ENCODE measurements around the gene CAMK2A. TPM values are rescaled to one million over a fixed set of nuclear protein-coding genes. Genes with fewer than 3 reads are reported as not detected.

The CAMK2A gene
- total RNA-seq, 1 donor from 2014 or later = 4.0 TPM

DNA sequence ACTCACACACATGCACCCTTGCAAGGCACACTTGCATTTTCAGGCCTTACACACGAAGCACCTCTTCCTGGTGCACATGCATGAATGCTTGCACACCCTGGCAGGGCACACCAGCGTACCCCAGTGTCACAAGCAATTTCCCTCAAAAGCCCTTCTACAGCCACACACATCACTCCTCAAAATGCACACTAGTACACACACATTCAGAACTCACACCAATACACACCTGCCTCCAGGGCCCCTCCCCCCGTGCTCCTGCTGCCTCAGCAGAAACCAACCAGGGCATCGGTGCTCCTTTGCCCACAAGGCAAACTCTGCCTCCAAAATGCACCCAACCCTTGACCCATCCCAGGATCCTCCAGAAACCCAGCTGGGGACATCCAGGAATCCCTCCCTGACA is 1.2 kb downstream of the CAMK2A start:
- Mint-ChIP-seq H3K27ac (no peak overlapping the region), H3K9me3 (no peaks in the 10 kb centered on the region), H3K4me1 (peaks cover 7% of the 10 kb centered on the region), H3K4me3 (no peak overlapping the region), H3K36me3 (no peaks in the 10 kb centered on the region), H3K27me3 (ENCODE audit: low read depth) (no peaks in the 10 kb centered on the region)
- TF ChIP-seq, protein P1, sequence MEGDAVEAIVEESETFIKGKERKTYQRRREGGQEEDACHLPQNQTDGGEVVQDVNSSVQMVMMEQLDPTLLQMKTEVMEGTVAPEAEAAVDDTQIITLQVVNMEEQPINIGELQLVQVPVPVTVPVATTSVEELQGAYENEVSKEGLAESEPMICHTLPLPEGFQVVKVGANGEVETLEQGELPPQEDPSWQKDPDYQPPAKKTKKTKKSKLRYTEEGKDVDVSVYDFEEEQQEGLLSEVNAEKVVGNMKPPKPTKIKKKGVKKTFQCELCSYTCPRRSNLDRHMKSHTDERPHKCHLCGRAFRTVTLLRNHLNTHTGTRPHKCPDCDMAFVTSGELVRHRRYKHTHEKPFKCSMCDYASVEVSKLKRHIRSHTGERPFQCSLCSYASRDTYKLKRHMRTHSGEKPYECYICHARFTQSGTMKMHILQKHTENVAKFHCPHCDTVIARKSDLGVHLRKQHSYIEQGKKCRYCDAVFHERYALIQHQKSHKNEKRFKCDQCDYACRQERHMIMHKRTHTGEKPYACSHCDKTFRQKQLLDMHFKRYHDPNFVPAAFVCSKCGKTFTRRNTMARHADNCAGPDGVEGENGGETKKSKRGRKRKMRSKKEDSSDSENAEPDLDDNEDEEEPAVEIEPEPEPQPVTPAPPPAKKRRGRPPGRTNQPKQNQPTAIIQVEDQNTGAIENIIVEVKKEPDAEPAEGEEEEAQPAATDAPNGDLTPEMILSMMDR (IDR thresholded peaks at IDR 0.05; ENCODE audit: unreplicated experiment) = no peak
- DNase-seq (ENCODE audit: low spot score in 2 of 2, unreplicated experiment in 2 of 2) = no peak

DNA sequence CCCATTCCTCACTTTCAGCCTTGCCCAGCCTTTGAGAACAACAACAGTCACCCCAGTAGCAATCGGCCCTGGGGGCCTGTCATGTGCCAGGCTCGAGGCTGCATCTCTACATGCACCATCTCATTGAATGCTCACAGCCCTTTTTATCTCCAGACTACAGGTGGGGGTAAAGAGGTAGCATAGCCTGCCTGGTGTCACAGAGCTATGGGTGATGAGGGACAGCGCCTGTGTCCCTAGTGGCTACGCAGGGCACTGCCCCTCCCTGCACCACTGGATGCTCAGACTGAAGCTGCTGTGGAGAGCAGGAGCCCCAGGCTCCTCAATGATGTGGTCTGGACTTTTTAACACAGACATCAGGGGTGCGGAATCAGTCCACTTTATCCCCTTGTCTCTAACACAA is 2.8 kb downstream of the CAMK2A start:
- H3K9me3 Mint-ChIP-seq = no peaks in the 10 kb centered on the region
- TF ChIP-seq, protein P1 (IDR thresholded peaks at IDR 0.05; ENCODE audit: unreplicated experiment) = no peak
- peaks cover 2% of the 10 kb centered on the region for H3K4me1 Mint-ChIP-seq
- H3K36me3 Mint-ChIP-seq = no peaks in the 10 kb centered on the region
- no peak overlapping the region for H3K27ac Mint-ChIP-seq
- DNase-seq (ENCODE audit: low spot score in 2 of 2, unreplicated experiment in 2 of 2) = no peak
- H3K4me3 Mint-ChIP-seq = no peak overlapping the region
- no peaks in the 10 kb centered on the region for H3K27me3 Mint-ChIP-seq (ENCODE audit: low read depth)

DNA sequence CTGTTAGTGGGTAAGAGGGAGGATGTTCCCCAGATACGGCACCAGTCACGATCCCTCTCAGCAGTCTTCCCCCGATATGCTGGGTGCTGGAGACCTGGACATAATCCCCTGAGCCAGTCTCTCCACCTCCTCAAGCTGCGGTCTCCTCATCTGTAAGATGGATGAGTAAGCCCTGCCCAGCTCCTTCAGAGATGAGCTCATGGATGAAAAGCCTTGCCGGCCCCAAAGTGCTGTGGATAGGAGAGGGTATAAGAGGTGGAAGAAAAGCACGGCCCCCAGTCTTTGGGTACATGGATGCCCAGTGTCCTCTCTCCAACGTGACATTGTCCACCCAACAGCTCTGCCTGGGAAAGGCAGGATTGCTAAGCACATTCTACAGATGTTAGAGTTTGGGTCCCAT is 4.5 kb downstream of the CAMK2A start:
- no peaks in the 10 kb centered on the region for H3K9me3 Mint-ChIP-seq
- H3K27ac Mint-ChIP-seq = no peak overlapping the region
- TF ChIP-seq, protein P1 (IDR thresholded peaks at IDR 0.05; ENCODE audit: unreplicated experiment) = no peak
- DNase-seq (ENCODE audit: low spot score in 2 of 2, unreplicated experiment in 2 of 2) = no peak
- no peaks in the 10 kb centered on the region for H3K27me3 Mint-ChIP-seq (ENCODE audit: low read depth)
- no peaks in the 10 kb centered on the region for H3K36me3 Mint-ChIP-seq
- no peak overlapping the region for H3K4me3 Mint-ChIP-seq
- peaks cover 7% of the 10 kb centered on the region for H3K4me1 Mint-ChIP-seq

DNA sequence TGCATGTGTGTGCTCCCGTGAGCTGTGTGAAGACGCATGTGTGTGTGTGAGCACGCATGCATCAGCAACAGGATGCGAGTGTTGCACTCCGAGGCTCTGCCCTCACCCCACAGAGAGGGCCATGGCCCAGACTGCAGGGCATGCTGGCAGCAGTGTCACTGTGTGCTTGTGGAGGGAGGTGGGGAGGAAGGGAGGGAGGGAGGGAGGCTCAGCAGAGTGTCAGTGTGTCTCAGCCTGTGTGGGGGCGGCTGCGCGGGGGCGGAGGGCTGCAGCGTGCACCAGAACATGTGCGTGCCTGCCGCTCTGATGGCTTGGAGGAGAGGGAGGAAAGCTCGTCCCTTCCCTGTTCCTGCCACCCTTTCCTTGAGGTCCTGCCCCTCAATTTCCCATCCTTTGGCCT is 5.3 kb downstream of the CAMK2A start:
- H3K4me1 Mint-ChIP-seq = peaks cover 15% of the 10 kb centered on the region
- no peak overlapping the region for H3K4me3 Mint-ChIP-seq
- H3K27ac Mint-ChIP-seq = no peak overlapping the region
- no peaks in the 10 kb centered on the region for H3K9me3 Mint-ChIP-seq
- TF ChIP-seq, protein P1 (IDR thresholded peaks at IDR 0.05; ENCODE audit: unreplicated experiment) = no peak
- no peaks in the 10 kb centered on the region for H3K27me3 Mint-ChIP-seq (ENCODE audit: low read depth)
- H3K36me3 Mint-ChIP-seq = no peaks in the 10 kb centered on the region
- no peak for DNase-seq (ENCODE audit: low spot score in 2 of 2, unreplicated experiment in 2 of 2)

DNA sequence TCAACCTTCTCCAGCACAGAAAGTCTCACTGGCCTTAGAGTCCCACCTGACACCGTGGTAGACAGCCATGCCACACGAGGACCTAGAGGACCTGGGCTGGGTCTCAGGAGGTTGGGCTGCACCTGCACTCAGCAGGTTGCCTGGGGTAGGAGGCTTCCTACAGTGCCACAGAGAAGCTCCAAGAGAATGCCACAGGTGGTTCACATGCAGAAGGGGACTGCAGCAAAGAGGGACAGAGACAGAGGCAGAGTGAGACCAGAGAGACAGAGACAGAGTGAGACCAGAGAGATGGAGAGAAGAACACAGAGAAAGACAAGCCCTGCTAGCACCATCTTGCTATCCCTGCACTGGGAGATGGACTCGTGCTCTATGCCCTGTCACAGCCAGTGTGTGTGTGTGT is 5.7 kb downstream of the CAMK2A start:
- no peak overlapping the region for H3K27ac Mint-ChIP-seq
- H3K9me3 Mint-ChIP-seq = no peaks in the 10 kb centered on the region
- TF ChIP-seq, protein P1 (IDR thresholded peaks at IDR 0.05; ENCODE audit: unreplicated experiment) = no peak

DNA sequence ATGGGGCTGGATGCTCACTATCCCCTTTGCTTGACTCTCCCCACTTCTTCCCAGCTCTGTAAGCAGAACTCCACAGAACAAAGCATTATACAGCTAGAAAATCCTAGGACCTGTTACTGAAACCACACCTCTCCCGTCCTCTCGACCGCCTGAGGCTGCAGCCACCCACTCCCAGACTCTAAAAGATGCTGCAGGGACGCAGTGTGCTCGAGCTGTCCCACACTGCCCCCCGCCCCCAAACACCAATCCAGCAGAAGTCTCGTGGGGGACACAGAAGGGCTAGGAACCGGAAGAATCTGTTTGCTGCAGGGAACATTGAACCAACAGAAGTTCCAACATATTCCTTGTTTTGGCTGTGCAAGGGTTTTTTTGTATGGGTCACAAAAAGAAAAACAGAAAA is 7.6 kb downstream of the CAMK2A start:
- no peak overlapping the region for H3K4me3 Mint-ChIP-seq
- H3K36me3 Mint-ChIP-seq = no peaks in the 10 kb centered on the region
- no peak for DNase-seq (ENCODE audit: low spot score in 2 of 2, unreplicated experiment in 2 of 2)
- H3K27me3 Mint-ChIP-seq (ENCODE audit: low read depth) = no peaks in the 10 kb centered on the region
- TF ChIP-seq, protein P1 (IDR thresholded peaks at IDR 0.05; ENCODE audit: unreplicated experiment) = no peak
- H3K4me1 Mint-ChIP-seq = peaks cover 25% of the 10 kb centered on the region
- no peak overlapping the region for H3K27ac Mint-ChIP-seq
- no peaks in the 10 kb centered on the region for H3K9me3 Mint-ChIP-seq

More for the DNA sequence above, 5.7 kb downstream of the CAMK2A start:
- H3K4me3 Mint-ChIP-seq = no peak overlapping the region
- H3K27me3 Mint-ChIP-seq (ENCODE audit: low read depth) = no peaks in the 10 kb centered on the region
- H3K4me1 Mint-ChIP-seq = peaks cover 17% of the 10 kb centered on the region
- H3K36me3 Mint-ChIP-seq = no peaks in the 10 kb centered on the region
- DNase-seq (ENCODE audit: low spot score in 2 of 2, unreplicated experiment in 2 of 2) = no peak
